Activated T-helper 2 cell treated with anti-CD3 and anti-CD28 coated beads, Interferon-gamma antibody, Interleukin-2, Interleukin-4, amounts not matched to agents 10 μg/mL and 5 μg/mL and 100 μg/mL, durations not matched to agents 14 hours and 24 hours and 36 hours (primary cell): Measurements from ENCODE around the gene GLUD2. TPM values are rescaled to one million over a fixed set of nuclear protein-coding genes. Genes with fewer than 3 reads are reported as not detected.
"Not testable (repeated sequence)": the region's sequence is repeated elsewhere in the genome, so short reads cannot be mapped to it uniquely, and the experiment has no call there.

Experiments
- DNase-seq: peaks from one replicate; pipeline ENCODE4 v3.0.0; 2021; ENCODE audit warnings: low spot score
- H3K27ac Mint-ChIP-seq: one replicate; pipeline ENCODE4 v1.8.0; 2021; ENCODE audit warnings: mixed read lengths
- H3K27me3 Mint-ChIP-seq: one replicate; pipeline ENCODE4 v1.8.0; 2021; ENCODE audit warnings: low read depth, mixed read lengths
- H3K36me3 Mint-ChIP-seq: one replicate; pipeline ENCODE4 v1.8.0; 2021; ENCODE audit warnings: low read depth, mixed read lengths
- H3K4me1 Mint-ChIP-seq: one replicate; pipeline ENCODE4 v1.8.0; 2021; ENCODE audit warnings: low read depth, mixed read lengths
- H3K4me3 Mint-ChIP-seq: one replicate; pipeline ENCODE4 v1.8.0; 2021; ENCODE audit warnings: low read depth, mild to moderate bottlenecking, moderate library complexity, mixed read lengths
- H3K9me3 Mint-ChIP-seq: one replicate; pipeline ENCODE4 v1.8.0; 2021; ENCODE audit warnings: mixed read lengths
- intact Hi-C: fragments of 100-400 bp; cut with micrococcal nuclease; formaldehyde crosslinking; loops from one replicate; pipeline ENCODE4 v1.15.1; 2023
- total RNA-seq: library from RNA; stranded (reverse); gene quantifications from 2 replicates; pipeline ENCODE4 v1.2.3, GENCODE V29; 2022

GLUD2 gene
- total RNA-seq = 2.9 TPM in 2 replicates

GRCh38 chrX:121047441-121048419 is at the start of gene GLUD2:
TSS of gene GLUD2 (plus strand) at chrX:121047610. CDS start at chrX:121047685, 75 bp downstream.
- not testable (repeated sequence) for H3K27ac Mint-ChIP-seq, H3K36me3 Mint-ChIP-seq, H3K9me3 Mint-ChIP-seq, H3K27me3 Mint-ChIP-seq, DNase-seq, H3K4me1 Mint-ChIP-seq
- H3K4me3 Mint-ChIP-seq = peak within 1 kb of the TSS; percentile 26
- intact Hi-C loops = loop anchor here (5.0 kb wide), 1 partner anchor 260 kb away; no protein-coding TSS in a partner anchor

- no peak for DNase-seq
- Mint-ChIP-seq H3K27me3 (no peaks in the 10 kb centered on the region), H3K36me3 (no peaks in the 10 kb centered on the region), H3K4me3 (no peak overlapping the region), H3K9me3 (no peaks in the 10 kb centered on the region), H3K27ac (no peak overlapping the region), H3K4me1 (peaks cover 8% of the 10 kb centered on the region)
- intact Hi-C loops = no loop called here
Observed at GRCh38 chrX:120999413-120999812, 48.0 kb upstream of the GLUD2 start.

GRCh38 chrX:121000589-121000988 is 46.8 kb upstream of the GLUD2 start:
- Mint-ChIP-seq H3K4me3 (no peak overlapping the region), H3K27me3 (no peaks in the 10 kb centered on the region), H3K27ac (no peak overlapping the region), H3K9me3 (no peaks in the 10 kb centered on the region), H3K4me1 (peaks cover 8% of the 10 kb centered on the region), H3K36me3 (no peaks in the 10 kb centered on the region)
- intact Hi-C loops = no loop called here
- DNase-seq = no peak

- Mint-ChIP-seq H3K4me1 (peaks cover 4% of the 10 kb centered on the region), H3K27me3 (no peaks in the 10 kb centered on the region), H3K4me3 (no peak overlapping the region), H3K36me3 (no peaks in the 10 kb centered on the region), H3K27ac (no peak overlapping the region), H3K9me3 (peaks cover 4% of the 10 kb centered on the region)
- intact Hi-C loops = no loop called here
- no peak for DNase-seq
Observed at GRCh38 chrX:121008920-121009319, 38.5 kb upstream of the GLUD2 start.

- Mint-ChIP-seq H3K27ac (no peak overlapping the region), H3K36me3 (no peaks in the 10 kb centered on the region), H3K9me3 (peaks cover 4% of the 10 kb centered on the region), H3K4me1 (peaks cover 4% of the 10 kb centered on the region), H3K27me3 (no peaks in the 10 kb centered on the region), H3K4me3 (no peak overlapping the region)
- DNase-seq = no peak
- intact Hi-C loops = no loop called here
Observed at GRCh38 chrX:121009764-121010163, 37.6 kb upstream of the GLUD2 start.

GRCh38 chrX:121010218-121010617 is 37.2 kb upstream of the GLUD2 start:
- Mint-ChIP-seq H3K27ac (no peak overlapping the region), H3K4me1 (peaks cover 4% of the 10 kb centered on the region), H3K36me3 (no peaks in the 10 kb centered on the region), H3K4me3 (no peak overlapping the region), H3K27me3 (no peaks in the 10 kb centered on the region), H3K9me3 (peaks cover 4% of the 10 kb centered on the region)
- intact Hi-C loops = no loop called here
- no peak for DNase-seq

GRCh38 chrX:121011254-121011653 is 36.2 kb upstream of the GLUD2 start:
- Mint-ChIP-seq H3K9me3 (peaks cover under 1% of the 10 kb centered on the region), H3K27me3 (no peaks in the 10 kb centered on the region), H3K36me3 (no peaks in the 10 kb centered on the region), H3K4me3 (no peak overlapping the region), H3K4me1 (peaks cover 4% of the 10 kb centered on the region), H3K27ac (no peak overlapping the region)
- DNase-seq = no peak
- intact Hi-C loops = no loop called here

GRCh38 chrX:121013897-121014455 is 33.4 kb upstream of the GLUD2 start:
- no peaks in the 10 kb centered on the region for H3K27me3 Mint-ChIP-seq
- intact Hi-C loops = no loop called here
- H3K9me3 Mint-ChIP-seq = no peaks in the 10 kb centered on the region
- no peaks in the 10 kb centered on the region for H3K36me3 Mint-ChIP-seq
- H3K4me3 Mint-ChIP-seq = no peak overlapping the region
- no peak for DNase-seq
- H3K27ac Mint-ChIP-seq = no peak overlapping the region
- H3K4me1 Mint-ChIP-seq = no peaks in the 10 kb centered on the region

GRCh38 chrX:121014826-121015225 is 32.6 kb upstream of the GLUD2 start:
- H3K27ac Mint-ChIP-seq = no peak overlapping the region
- no peaks in the 10 kb centered on the region for H3K36me3 Mint-ChIP-seq
- no peak overlapping the region for H3K4me3 Mint-ChIP-seq
- H3K9me3 Mint-ChIP-seq = no peaks in the 10 kb centered on the region
- DNase-seq = no peak
- intact Hi-C loops = no loop called here
- H3K27me3 Mint-ChIP-seq = no peaks in the 10 kb centered on the region
- no peaks in the 10 kb centered on the region for H3K4me1 Mint-ChIP-seq

GRCh38 chrX:121028419-121028818 is 19.0 kb upstream of the GLUD2 start:
- no peak overlapping the region for H3K4me3 Mint-ChIP-seq
- H3K27me3 Mint-ChIP-seq = no peaks in the 10 kb centered on the region
- H3K27ac Mint-ChIP-seq = no peak overlapping the region
- intact Hi-C loops = no loop called here
- DNase-seq = no peak
- H3K4me1 Mint-ChIP-seq = no peaks in the 10 kb centered on the region
- H3K36me3 Mint-ChIP-seq = no peaks in the 10 kb centered on the region
- H3K9me3 Mint-ChIP-seq = no peaks in the 10 kb centered on the region

GRCh38 chrX:121030083-121030482 is 17.3 kb upstream of the GLUD2 start:
- no peak for DNase-seq
- H3K4me1 Mint-ChIP-seq = no peaks in the 10 kb centered on the region
- H3K36me3 Mint-ChIP-seq = no peaks in the 10 kb centered on the region
- H3K9me3 Mint-ChIP-seq = no peaks in the 10 kb centered on the region
- H3K4me3 Mint-ChIP-seq = no peak overlapping the region
- H3K27me3 Mint-ChIP-seq = no peaks in the 10 kb centered on the region
- H3K27ac Mint-ChIP-seq = no peak overlapping the region
- intact Hi-C loops = no loop called here

- Mint-ChIP-seq H3K4me3 (no peak overlapping the region), H3K27me3 (no peaks in the 10 kb centered on the region), H3K4me1 (peaks cover 7% of the 10 kb centered on the region), H3K27ac (no peak overlapping the region), H3K36me3 (no peaks in the 10 kb centered on the region), H3K9me3 (no peaks in the 10 kb centered on the region)
- intact Hi-C loops = no loop called here
- DNase-seq = no peak
Observed at GRCh38 chrX:121032531-121032930, 14.9 kb upstream of the GLUD2 start.

GRCh38 chrX:121036137-121036536 is 11.3 kb upstream of the GLUD2 start:
- DNase-seq = no peak
- H3K9me3 Mint-ChIP-seq = no peaks in the 10 kb centered on the region
- intact Hi-C loops = no loop called here
- H3K4me1 Mint-ChIP-seq = peaks cover 7% of the 10 kb centered on the region
- H3K27me3 Mint-ChIP-seq = no peaks in the 10 kb centered on the region
- no peak overlapping the region for H3K27ac Mint-ChIP-seq
- H3K4me3 Mint-ChIP-seq = no peak overlapping the region
- no peaks in the 10 kb centered on the region for H3K36me3 Mint-ChIP-seq
